Right atrium auricular region (tissue), 2 donors: ENCODE data around the gene SIRPA. TPM values are rescaled to one million over a fixed set of nuclear protein-coding genes. Genes with fewer than 3 reads are reported as not detected.

Experiments
- DNase-seq: peaks from one replicate; pipeline ENCODE4 v3.0.0-alpha.2; 2019; ENCODE audit warnings: low spot score
- H3K27ac ChIP-seq, 2 donors: fragments of 200-600 bp; sonication (generic); 1 replicate in 1 of 2; 2 replicates in 1 of 2; pipeline ENCODE4 v1.5.1; 2016 to 2019
- H3K27me3 ChIP-seq, 2 donors: fragments of 200-600 bp; sonication (generic); one replicate each; pipeline versions ENCODE4 v1.5.1 to v1.6.0; 2017 to 2019
- H3K36me3 ChIP-seq: fragments of 200-600 bp; sonication (generic); one replicate; pipeline ENCODE4 v1.5.1; 2016
- H3K4me1 ChIP-seq, 2 donors: fragments of 200-600 bp; sonication (generic); one replicate each; pipeline versions ENCODE4 v1.5.1 to v1.6.0; 2017 to 2019
- H3K4me3 ChIP-seq, 2 donors: fragments of 200-600 bp; sonication (generic); 1 replicate in 1 of 2; 2 replicates in 1 of 2; pipeline ENCODE4 v1.5.1; 2017 to 2019; ENCODE audit warnings: mild to moderate bottlenecking in 1 of 2, moderate library complexity in 1 of 2
- H3K9me3 ChIP-seq, 2 donors: fragments of 200-600 bp; sonication (generic); one replicate each; pipeline ENCODE4 v1.5.1; 2019
- CTCF ChIP-seq, 2 donors: fragments of 200-600 bp; sonication (generic); IDR thresholded peaks; one replicate each; pipeline ENCODE4 v1.5.1; 2019; ENCODE audit warnings: antibody characterized with exemption in 2 of 2
- total RNA-seq, 2 donors: library from RNA; depleted of rRNA; stranded (reverse); fragments of >200 nt; gene quantifications; one replicate each; pipeline ENCODE4 v1.1.0, GENCODE V29; 2016

The SIRPA gene
- total RNA-seq, 2 donors from 2014 or later: 32.4 to 58.5 TPM

GRCh38 chr20:1851396-1851795 lies 43.8 kb upstream of the SIRPA start:
- Histone ChIP-seq H3K4me3 (no peak overlapping the region), H3K9me3 (peaks cover 0 to 5% of the 10 kb centered on the region in 2 donors), H3K27me3 (no peaks in the 10 kb centered on the region), H3K4me1 (no peaks in the 10 kb centered on the region), H3K27ac (no peak overlapping the region), H3K36me3 (no peaks in the 10 kb centered on the region)
- TF ChIP-seq CTCF (IDR thresholded peaks at IDR 0.05): no peak
- no peak for DNase-seq

- Histone ChIP-seq H3K4me1 (no peaks in the 10 kb centered on the region), H3K4me3 (no peak overlapping the region), H3K27me3 (no peaks in the 10 kb centered on the region), H3K9me3 (no peaks in the 10 kb centered on the region), H3K27ac (no peak overlapping the region), H3K36me3 (no peaks in the 10 kb centered on the region)
- DNase-seq: no peak
- no peak for TF ChIP-seq CTCF (IDR thresholded peaks at IDR 0.05)
Measured at GRCh38 chr20:1853473-1853872, 41.7 kb upstream of the SIRPA start.

GRCh38 chr20:1854246-1854645 lies 41.0 kb upstream of the SIRPA start:
- no peak for TF ChIP-seq CTCF (IDR thresholded peaks at IDR 0.05)

GRCh38 chr20:1855109-1855508 lies 40.1 kb upstream of the SIRPA start:
- H3K9me3 ChIP-seq: no peaks in the 10 kb centered on the region
- H3K4me3 ChIP-seq: no peak overlapping the region
- no peak for TF ChIP-seq CTCF (IDR thresholded peaks at IDR 0.05)
- no peaks in the 10 kb centered on the region for H3K4me1 ChIP-seq
- DNase-seq: no peak
- H3K27me3 ChIP-seq: no peaks in the 10 kb centered on the region
- H3K27ac ChIP-seq: no peak overlapping the region
- no peaks in the 10 kb centered on the region for H3K36me3 ChIP-seq

More at GRCh38 chr20:1854246-1854645, 41.0 kb upstream of the SIRPA start:
- no peak overlapping the region for H3K4me3 ChIP-seq
- H3K27ac ChIP-seq: no peak overlapping the region
- no peaks in the 10 kb centered on the region for H3K27me3 ChIP-seq
- DNase-seq: no peak
- no peaks in the 10 kb centered on the region for H3K9me3 ChIP-seq
- H3K36me3 ChIP-seq: no peaks in the 10 kb centered on the region
- H3K4me1 ChIP-seq: no peaks in the 10 kb centered on the region

GRCh38 chr20:1855690-1856089 lies 39.5 kb upstream of the SIRPA start:
- Histone ChIP-seq H3K4me3 (no peak overlapping the region), H3K27me3 (no peaks in the 10 kb centered on the region), H3K4me1 (no peaks in the 10 kb centered on the region), H3K9me3 (no peaks in the 10 kb centered on the region), H3K36me3 (no peaks in the 10 kb centered on the region), H3K27ac (no peak overlapping the region)
- DNase-seq: no peak
- no peak for TF ChIP-seq CTCF (IDR thresholded peaks at IDR 0.05)

- Histone ChIP-seq H3K27ac (no peak overlapping the region), H3K4me3 (no peak overlapping the region), H3K9me3 (no peaks in the 10 kb centered on the region), H3K4me1 (no peaks in the 10 kb centered on the region), H3K36me3 (no peaks in the 10 kb centered on the region), H3K27me3 (no peaks in the 10 kb centered on the region)
- DNase-seq: no peak
- TF ChIP-seq CTCF (IDR thresholded peaks at IDR 0.05): no peak
Measured at GRCh38 chr20:1856424-1856823, 38.8 kb upstream of the SIRPA start.
